ENCODE measurements around the gene S100A7A. TPM values are rescaled to one million over a fixed set of nuclear protein-coding genes. Genes with fewer than 3 reads are reported as not detected.
"Not testable (repeated sequence)": the region's sequence is repeated elsewhere in the genome, so short reads cannot be mapped to it uniquely, and the experiment has no call there.

Gene S100A7A
- total RNA-seq, 3 donors from 2014 or later = not detected

DNA sequence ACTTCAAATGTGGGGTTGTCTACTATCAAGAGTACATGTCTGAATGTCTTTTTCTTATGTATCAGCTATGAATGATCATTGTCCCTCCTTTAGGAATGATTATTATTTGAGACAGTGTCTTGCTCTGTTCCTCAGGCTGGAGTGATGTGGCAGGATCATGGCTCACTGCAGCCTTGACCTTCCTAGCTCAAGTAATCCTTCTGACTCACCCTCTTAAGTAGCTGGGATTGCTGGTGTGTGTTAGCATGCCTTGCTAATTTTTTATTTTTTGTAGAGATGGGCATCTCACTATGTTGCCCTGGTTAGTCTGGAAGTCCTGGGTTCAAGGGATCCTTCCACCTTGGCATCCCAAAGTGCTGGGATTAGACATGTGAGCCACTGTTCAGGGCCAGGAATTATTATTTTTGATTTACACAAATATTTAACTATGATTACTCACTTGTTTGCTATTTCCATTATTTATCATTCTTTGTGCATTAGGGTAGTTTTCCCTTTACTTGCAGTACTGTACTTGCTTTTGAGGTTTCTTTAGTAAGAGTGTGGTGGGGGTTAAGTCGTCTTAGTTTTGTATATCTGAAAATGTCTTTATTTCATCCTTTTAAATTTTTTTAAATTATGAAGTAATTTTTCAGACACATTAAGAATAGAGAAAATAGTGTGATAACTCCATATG lies 31.3 kb downstream of the S100A7A start:
- intact Hi-C loops (cut with DNase I, micrococcal nuclease) = no loop called here
- no peak for ATAC-seq

DNA sequence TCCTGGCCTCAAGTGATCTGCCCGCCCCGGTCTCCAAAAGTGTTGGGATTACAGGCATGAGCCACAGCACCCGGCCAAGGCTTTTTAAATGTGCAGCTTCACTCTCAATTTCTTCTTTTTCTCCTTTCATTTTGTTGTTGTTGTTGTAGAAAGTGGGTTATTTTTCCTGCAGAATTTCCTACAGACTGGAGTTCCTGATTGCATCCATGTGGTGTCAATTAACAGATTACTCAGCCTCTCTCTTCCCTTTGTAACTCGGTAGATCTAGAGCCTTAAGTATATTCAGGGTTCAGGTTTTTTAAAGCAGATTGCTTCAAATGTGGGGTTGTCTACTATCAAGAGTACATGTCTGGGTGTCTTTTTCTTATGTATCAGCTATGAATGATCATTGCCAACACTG lies 32.5 kb downstream of the S100A7A start:
- H3K36me3 ChIP-seq (ENCODE audit: low read depth); ATAC-seq; DNase-seq; H3K4me3 ChIP-seq; H3K4me1 ChIP-seq (ENCODE audit: low read depth); H3K9me3 ChIP-seq; intact Hi-C loops (cut with DNase I, micrococcal nuclease): not testable (repeated sequence)

More for the DNA sequence above, 31.3 kb downstream of the S100A7A start:
- Histone ChIP-seq H3K9me3 (no peaks in the 10 kb centered on the region), H3K4me1 (ENCODE audit: low read depth) (no peaks in the 10 kb centered on the region), H3K36me3 (ENCODE audit: low read depth) (no peaks in the 10 kb centered on the region), H3K4me3 (no peak overlapping the region)
- TF ChIP-seq, protein P1, sequence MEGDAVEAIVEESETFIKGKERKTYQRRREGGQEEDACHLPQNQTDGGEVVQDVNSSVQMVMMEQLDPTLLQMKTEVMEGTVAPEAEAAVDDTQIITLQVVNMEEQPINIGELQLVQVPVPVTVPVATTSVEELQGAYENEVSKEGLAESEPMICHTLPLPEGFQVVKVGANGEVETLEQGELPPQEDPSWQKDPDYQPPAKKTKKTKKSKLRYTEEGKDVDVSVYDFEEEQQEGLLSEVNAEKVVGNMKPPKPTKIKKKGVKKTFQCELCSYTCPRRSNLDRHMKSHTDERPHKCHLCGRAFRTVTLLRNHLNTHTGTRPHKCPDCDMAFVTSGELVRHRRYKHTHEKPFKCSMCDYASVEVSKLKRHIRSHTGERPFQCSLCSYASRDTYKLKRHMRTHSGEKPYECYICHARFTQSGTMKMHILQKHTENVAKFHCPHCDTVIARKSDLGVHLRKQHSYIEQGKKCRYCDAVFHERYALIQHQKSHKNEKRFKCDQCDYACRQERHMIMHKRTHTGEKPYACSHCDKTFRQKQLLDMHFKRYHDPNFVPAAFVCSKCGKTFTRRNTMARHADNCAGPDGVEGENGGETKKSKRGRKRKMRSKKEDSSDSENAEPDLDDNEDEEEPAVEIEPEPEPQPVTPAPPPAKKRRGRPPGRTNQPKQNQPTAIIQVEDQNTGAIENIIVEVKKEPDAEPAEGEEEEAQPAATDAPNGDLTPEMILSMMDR (IDR thresholded peaks at IDR 0.05) = no peak
- no peak for DNase-seq

DNA sequence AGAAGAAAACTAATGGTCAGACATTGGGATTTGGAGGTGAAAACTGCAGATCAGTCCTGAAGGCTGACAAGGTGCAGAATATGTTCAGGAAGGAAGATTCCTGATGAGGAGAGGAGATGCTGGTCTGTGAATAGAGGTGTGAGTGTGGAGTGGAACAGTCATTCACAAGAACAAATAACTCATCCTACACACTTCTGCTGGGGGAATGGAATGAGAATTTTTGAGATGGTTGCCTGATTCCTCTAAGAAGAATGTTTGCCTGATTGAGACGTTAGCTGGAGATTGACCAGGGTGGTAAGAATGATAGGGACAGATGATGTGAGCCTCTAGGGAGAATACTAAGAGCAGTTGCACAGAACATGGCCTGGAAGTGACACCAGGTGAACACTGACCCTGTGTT lies 40.1 kb downstream of the S100A7A start:
- no peak for DNase-seq
- no peaks in the 10 kb centered on the region for H3K4me1 ChIP-seq (ENCODE audit: low read depth)
- no peaks in the 10 kb centered on the region for H3K9me3 ChIP-seq
- no peak for ATAC-seq
- no peak overlapping the region for H3K4me3 ChIP-seq
- no peaks in the 10 kb centered on the region for H3K36me3 ChIP-seq (ENCODE audit: low read depth)
- TF ChIP-seq, protein P1 (IDR thresholded peaks at IDR 0.05) = no peak
- intact Hi-C loops (cut with DNase I, micrococcal nuclease) = no loop called here

DNA sequence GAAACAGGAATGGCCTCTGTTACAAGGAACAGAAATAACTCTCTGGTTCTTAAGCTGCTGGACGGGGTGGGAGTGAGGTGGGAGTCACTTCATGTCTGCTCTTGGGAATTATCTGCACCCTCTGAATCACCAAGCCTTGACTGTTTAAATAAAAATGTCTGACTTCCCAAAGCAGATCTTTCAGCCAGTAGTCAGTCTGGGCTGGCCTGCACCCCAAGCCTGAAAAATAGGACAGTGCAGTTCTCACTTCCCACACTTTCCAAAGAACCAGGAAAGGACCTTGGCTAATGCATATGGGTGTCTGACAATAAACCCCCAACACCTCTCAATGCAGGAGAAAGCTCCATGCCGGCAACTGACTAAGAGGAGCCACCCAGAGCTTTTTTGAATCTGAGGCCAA lies 43.3 kb downstream of the S100A7A start:
- H3K4me1 ChIP-seq (ENCODE audit: low read depth) = no peaks in the 10 kb centered on the region
- intact Hi-C loops (cut with DNase I, micrococcal nuclease) = no loop called here
- DNase-seq (no peak), ATAC-seq (no peak)
- no peaks in the 10 kb centered on the region for H3K9me3 ChIP-seq
- no peak overlapping the region for H3K4me3 ChIP-seq
- no peaks in the 10 kb centered on the region for H3K36me3 ChIP-seq (ENCODE audit: low read depth)
- TF ChIP-seq, protein P1 (IDR thresholded peaks at IDR 0.05) = no peak

DNA sequence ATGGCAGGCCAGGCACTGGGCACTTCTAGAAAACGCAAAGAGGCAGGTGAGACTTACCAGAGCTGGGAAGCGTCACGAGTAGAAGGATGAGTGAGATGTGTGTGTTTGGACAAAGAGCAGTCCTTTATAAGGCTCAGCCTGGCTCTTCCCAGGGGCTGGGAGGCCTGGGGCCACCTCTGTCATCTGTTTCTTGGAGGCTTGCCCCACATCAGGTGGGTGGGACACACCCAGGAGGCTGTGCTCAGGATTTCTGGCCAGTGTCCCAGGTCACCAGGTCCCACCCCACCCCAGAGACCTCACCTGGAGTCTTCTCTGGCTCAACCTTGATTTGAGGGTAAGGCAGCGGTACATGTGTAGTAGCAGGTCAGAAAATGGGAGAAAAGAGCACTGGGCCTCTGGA lies 44.2 kb downstream of the S100A7A start, which contains the start of gene S100A7:
S100A7 (minus strand) TSS at position 101 of the 400 bp plus-strand sequence. CDS start 1,638 bp downstream, outside the sequence.
- ATAC-seq (no peak), DNase-seq (no peak)
- Histone ChIP-seq H3K4me1 (ENCODE audit: low read depth) (no peaks in the 10 kb centered on the region), H3K36me3 (ENCODE audit: low read depth) (no peaks in the 10 kb centered on the region), H3K4me3 (no peak within 1 kb of the TSS), H3K9me3 (no peaks in the 10 kb centered on the region)
- intact Hi-C loops (cut with DNase I, micrococcal nuclease) = no loop called here
- TF ChIP-seq, protein P1 (IDR thresholded peaks at IDR 0.05) = no peak

DNA sequence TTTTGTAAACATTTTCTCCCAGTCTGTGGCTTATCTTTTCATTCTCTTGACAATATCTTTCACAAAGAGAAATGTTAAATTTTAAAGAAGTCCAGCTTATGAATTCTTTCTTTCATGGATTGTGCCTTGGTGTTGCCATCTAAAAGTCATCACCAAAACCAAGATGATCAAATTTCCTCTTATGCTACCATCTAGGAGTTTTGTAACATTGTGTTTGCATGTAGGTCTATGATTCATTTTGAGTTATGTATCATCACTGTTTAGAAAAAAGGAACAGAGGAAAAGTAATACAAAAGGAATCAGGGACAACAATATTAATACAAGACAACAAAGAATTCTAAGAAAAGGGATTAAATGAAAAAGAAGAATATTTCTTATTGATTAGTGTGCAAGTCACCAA lies 46.4 kb downstream of the S100A7A start:
- H3K36me3 ChIP-seq (ENCODE audit: low read depth); H3K9me3 ChIP-seq; H3K4me1 ChIP-seq (ENCODE audit: low read depth); DNase-seq; ATAC-seq; H3K4me3 ChIP-seq; intact Hi-C loops (cut with DNase I, micrococcal nuclease): not testable (repeated sequence)

All from mucosa of descending colon (tissue), 3 donors.